Pancreas (tissue), 10 donors: Measurements from ENCODE around the gene MTAP. TPM values are rescaled to one million over a fixed set of nuclear protein-coding genes. Genes with fewer than 3 reads are reported as not detected.

Experiments used
- ATAC-seq, 4 donors: fragments of 200-7000 bp; cut with Tn5 transposase; one replicate each; pipeline versions ENCODE4 v1.8.0 to v1.9.1; 2020; ENCODE audit warnings: mild to moderate bottlenecking in 4 of 4, moderate library complexity in 4 of 4
- DNase-seq, 6 donors: peaks; one replicate each; pipeline ENCODE4 v3.0.0-alpha.2; 2020
- FAIRE-seq: peaks from 2 replicates; lab custom pipeline; 2012; peaks lifted over from hg19 to GRCh38; lab: Jason Lieb, UNC
- H3K27ac ChIP-seq, 4 donors: fragments of 200-600 bp; sonication (generic); 1 replicate in 3 of 4; 2 replicates in 1 of 4; pipeline versions ENCODE4 v1.5.0 to v1.8.0; 2020
- H3K27me3 ChIP-seq, 4 donors: fragments of 200-600 bp; one replicate each; pipeline ENCODE4 v1.8.0; 2021
- H3K36me3 ChIP-seq, 3 donors: fragments of 200-600 bp; sonication (generic) in 1 of 3; one replicate each; pipeline versions ENCODE4 v1.5.0 to v1.8.0; 2020 to 2021
- H3K4me1 ChIP-seq, 3 donors: fragments of 200-600 bp; one replicate each; pipeline ENCODE4 v1.8.0; 2021
- H3K4me3 ChIP-seq, 4 donors: fragments of 200-600 bp; sonication (generic) in 2 of 4; one replicate each; pipeline versions ENCODE4 v1.5.0 to v1.8.0; 2020 to 2021
- H3K9me3 ChIP-seq, 4 donors: fragments of 200-600 bp; one replicate each; pipeline ENCODE4 v1.8.0; 2021
- CTCF ChIP-seq, 4 donors: fragments of 200-600 bp; sonication (generic) in 3 of 4; IDR thresholded peaks; one replicate each; pipeline versions ENCODE4 v1.5.0 to v1.8.0; 2021; ENCODE audit warnings: antibody characterized with exemption in 4 of 4
- WGBS, 2 donors: extraction: QIAGEN DNeasy Blood & Tissue Kit; methylation state at CpG; one replicate each; pipeline ENCODE4 v1.1.7; 2013; 5-methylcytosine and 5-hydroxymethylcytosine counted together
- intact Hi-C, 3 donors: fragments of 100-400 bp; cut with DNase I; formaldehyde crosslinking; loops; one replicate each; pipeline versions ENCODE4 v1.11.1 to v1.14.2; 2022
- polyA plus RNA-seq, 2 donors: library from polyadenylated mRNA; stranded (reverse); fragments of 200-250 nt; gene quantifications; one replicate each; pipeline ENCODE4 v1.2.3, GENCODE V29; 2013
- total RNA-seq, 6 donors: library from RNA; stranded (reverse); fragmentation: NEBNext Ultra II Directional in 4 of 6; extraction: Animal tissue kit (Norgen Biotek cat#: 25700) in 4 of 6; gene quantifications; one replicate each; pipeline versions ENCODE4 v1.2.1 to v1.2.4, GENCODE V29; 2021 to 2023
- donor health status: healthy with polysubstance abuse.
- donor health status: DM: no; HTN: no; CAD: no; lungs with moderate emphysema.
- donor health status: DM: no; HTN: no; CAD: no.
- donor health status: control.
- donor health status: control.
- donor health status: Bipolar disorder and iron deficiency.
- donor health status: DM: yes; HTN: yes; CAD: no.
- donor health status: DM: no; HTN: no; CAD: no.
- donor health status: DM: no; HTN: no; CAD: no.
- donor health status: DM: yes; HTN: yes; CAD: no.

The MTAP gene
- total and polyA plus RNA-seq, 8 donors, result 4.7 to 26.7 (median 16.7) TPM

GRCh38 chr9:21853414-21853813 lies 51.0 kb downstream of the MTAP start:
- 29 to 32% methylated on average over 2 of the region's 2 CpGs for WGBS, 2 donors
- Histone ChIP-seq H3K9me3 (no peaks in the 10 kb centered on the region), H3K4me3 (no peak overlapping the region), H3K36me3 (no peaks in the 10 kb centered on the region), H3K27me3 (no peaks in the 10 kb centered on the region), H3K4me1 (peaks cover 30 to 51% (median 48%) of the 10 kb centered on the region in 3 donors), H3K27ac (peak overlapping the region; percentile 54 to 87 (median 67))
- ATAC-seq, result peak; percentile 78 to 89 (median 83)
- intact Hi-C loops, result no loop called here
- TF ChIP-seq CTCF (IDR thresholded peaks at IDR 0.05), result no peak
- DNase-seq, result peak in 3 of 6 donors; percentile 17 to 36 (median 25)
- no peak for FAIRE-seq

GRCh38 chr9:21854119-21854518 lies 51.7 kb downstream of the MTAP start:
- no peak overlapping the region for H3K4me3 ChIP-seq
- no peaks in the 10 kb centered on the region for H3K27me3 ChIP-seq
- peak overlapping the region; percentile 54 to 87 (median 67) for H3K27ac ChIP-seq
- no peak for TF ChIP-seq CTCF (IDR thresholded peaks at IDR 0.05)
- FAIRE-seq (no peak), ATAC-seq (peak; percentile 23 to 49 (median 36)), DNase-seq (no peak)
- H3K4me1 ChIP-seq, result peaks cover 30 to 51% (median 48%) of the 10 kb centered on the region in 3 donors
- no peaks in the 10 kb centered on the region for H3K36me3 ChIP-seq
- H3K9me3 ChIP-seq, result no peaks in the 10 kb centered on the region
- 35 to 36% methylated on average over 4 of the region's 4 CpGs for WGBS, 2 donors
- intact Hi-C loops, result no loop called here

- Histone ChIP-seq H3K9me3 (no peaks in the 10 kb centered on the region), H3K4me1 (peaks cover 30 to 51% (median 48%) of the 10 kb centered on the region in 3 donors), H3K36me3 (no peaks in the 10 kb centered on the region), H3K27me3 (no peaks in the 10 kb centered on the region), H3K27ac (peak overlapping the region; percentile 54 to 87 (median 67)), H3K4me3 (no peak overlapping the region)
- DNase-seq (peak in 5 of 6 donors; percentile 58 to 83 (median 72)), ATAC-seq (peak; percentile 76 to 85 (median 84)), FAIRE-seq (no peak)
- intact Hi-C loops, result no loop called here
- TF ChIP-seq CTCF (IDR thresholded peaks at IDR 0.05), result no peak
- WGBS, 2 donors, result 25 to 33% methylated on average over 11 of the region's 11 CpGs
These were observed 52.2 kb downstream of the MTAP start for GRCh38 chr9:21854594-21854993.

GRCh38 chr9:21856301-21857094 lies 54.1 kb downstream of the MTAP start:
- peaks cover 30 to 51% (median 48%) of the 10 kb centered on the region in 3 donors for H3K4me1 ChIP-seq

More at GRCh38 chr9:21856301-21857094, 54.1 kb downstream of the MTAP start:
- Histone ChIP-seq H3K27ac (peak overlapping the region in 3 of 4 donors; percentile 37 to 87 (median 80)), H3K9me3 (no peaks in the 10 kb centered on the region), H3K36me3 (no peaks in the 10 kb centered on the region), H3K27me3 (no peaks in the 10 kb centered on the region), H3K4me3 (no peak overlapping the region)
- 56 to 63% methylated on average over 5 of the region's 5 CpGs for WGBS, 2 donors
- DNase-seq (peak in 3 of 6 donors; percentile 22 to 43 (median 25)), ATAC-seq (peak; percentile 48 to 64 (median 60)), FAIRE-seq (no peak)
- no peak for TF ChIP-seq CTCF (IDR thresholded peaks at IDR 0.05)
- intact Hi-C loops, result no loop called here
